Retinal pigment epithelial cell (primary cell): ENCODE measurements around the gene CCNG2.
A peak's percentile ranks its signal among the peaks of the same experiment; 100 is the strongest.

ENCODE experiments used
- DNase-seq: peaks from one replicate; pipeline ENCODE4 v3.0.0-alpha.2; 2010; ENCODE audit warnings: low read depth
- H3K4me3 ChIP-seq: 2 replicates; pipeline ENCODE4 v1.5.1; 2011; ENCODE audit warnings: mild to moderate bottlenecking, low read length, control low read depth, moderate library complexity
- CTCF ChIP-seq: conservative IDR thresholded peaks from 2 replicates; pipeline ENCODE4 v1.5.1; 2011; ENCODE audit warnings: low read depth, low read length, control low read depth, inconsistent platforms

The CCNG2 gene

GRCh38 chr4:77199701-77200100 is 42.7 kb downstream of the CCNG2 start:
- no peak overlapping the region for H3K4me3 ChIP-seq
- no peak for DNase-seq
- TF ChIP-seq CTCF = no peak

- no peak overlapping the region for H3K4me3 ChIP-seq
- DNase-seq = no peak
- TF ChIP-seq CTCF = no peak
Measured at GRCh38 chr4:77201343-77201742, 44.3 kb downstream of the CCNG2 start.

- TF ChIP-seq CTCF = no peak
- DNase-seq = no peak
- H3K4me3 ChIP-seq = no peak overlapping the region
Measured at GRCh38 chr4:77201857-77202256, 44.9 kb downstream of the CCNG2 start.

- DNase-seq = no peak
- no peak for TF ChIP-seq CTCF
- no peak overlapping the region for H3K4me3 ChIP-seq
Measured at GRCh38 chr4:77202491-77202890, 45.5 kb downstream of the CCNG2 start.

GRCh38 chr4:77203380-77204197 is 46.6 kb downstream of the CCNG2 start:
- no peak for DNase-seq
- no peak overlapping the region for H3K4me3 ChIP-seq
- peak; percentile 64 for TF ChIP-seq CTCF

GRCh38 chr4:77204621-77205020 is 47.6 kb downstream of the CCNG2 start:
- no peak for TF ChIP-seq CTCF
- no peak for DNase-seq
- H3K4me3 ChIP-seq = no peak overlapping the region

GRCh38 chr4:77209012-77209411 is 52.0 kb downstream of the CCNG2 start:
- DNase-seq = no peak
- H3K4me3 ChIP-seq = no peak overlapping the region
- no peak for TF ChIP-seq CTCF
